NCI-H2196 (cell line): ENCODE measurements around the gene AXIN1.

Experiments
- DNase-seq: peaks from one replicate; lab custom pipeline; 2025; ENCODE audit not compliant: unreplicated experiment; lab: John Stamatoyannopoulos, UW

Gene AXIN1

GRCh38 chr16:253833-254232 lies 98.7 kb downstream of the AXIN1 start:
- no peak for DNase-seq

GRCh38 chr16:252366-253337 lies 99.9 kb downstream of the AXIN1 start:
- no peak for DNase-seq

- no peak for DNase-seq
Measured at GRCh38 chr16:249431-249830, 103.1 kb downstream of the AXIN1 start.

GRCh38 chr16:247027-247426 lies 105.5 kb downstream of the AXIN1 start:
- DNase-seq, result no peak

GRCh38 chr16:245105-245504 lies 107.4 kb downstream of the AXIN1 start:
- DNase-seq, result no peak

GRCh38 chr16:243348-243747 lies 109.2 kb downstream of the AXIN1 start:
- DNase-seq, result no peak

- DNase-seq, result no peak
Measured at GRCh38 chr16:242281-242680, 110.2 kb downstream of the AXIN1 start.

GRCh38 chr16:240559-240958 lies 112.0 kb downstream of the AXIN1 start:
- DNase-seq, result no peak

- no peak for DNase-seq
Measured at GRCh38 chr16:239948-240277, 112.6 kb downstream of the AXIN1 start.
